ENCODE data around the gene ATP8A2.

DNA sequence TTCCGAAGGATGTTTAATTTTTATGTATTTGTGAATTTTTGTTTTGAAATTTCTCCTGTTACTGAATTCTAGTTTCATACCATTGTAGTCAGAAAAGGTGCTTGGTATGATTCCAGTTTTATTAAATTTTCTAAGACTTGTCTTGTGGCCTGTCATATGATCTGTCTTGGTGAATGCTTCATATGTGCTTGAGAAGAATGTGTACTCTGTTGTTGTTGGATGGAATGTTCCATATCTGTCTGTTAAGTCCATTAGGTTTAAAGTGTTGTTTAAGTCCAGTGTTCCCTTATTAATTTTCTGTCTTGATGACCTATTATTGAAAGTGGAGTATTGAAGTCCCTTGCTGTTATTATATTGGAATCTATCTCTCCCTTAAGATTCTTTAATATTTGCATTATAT is 273.9 kb downstream of the ATP8A2 start:
- TF ChIP-seq, protein P1, sequence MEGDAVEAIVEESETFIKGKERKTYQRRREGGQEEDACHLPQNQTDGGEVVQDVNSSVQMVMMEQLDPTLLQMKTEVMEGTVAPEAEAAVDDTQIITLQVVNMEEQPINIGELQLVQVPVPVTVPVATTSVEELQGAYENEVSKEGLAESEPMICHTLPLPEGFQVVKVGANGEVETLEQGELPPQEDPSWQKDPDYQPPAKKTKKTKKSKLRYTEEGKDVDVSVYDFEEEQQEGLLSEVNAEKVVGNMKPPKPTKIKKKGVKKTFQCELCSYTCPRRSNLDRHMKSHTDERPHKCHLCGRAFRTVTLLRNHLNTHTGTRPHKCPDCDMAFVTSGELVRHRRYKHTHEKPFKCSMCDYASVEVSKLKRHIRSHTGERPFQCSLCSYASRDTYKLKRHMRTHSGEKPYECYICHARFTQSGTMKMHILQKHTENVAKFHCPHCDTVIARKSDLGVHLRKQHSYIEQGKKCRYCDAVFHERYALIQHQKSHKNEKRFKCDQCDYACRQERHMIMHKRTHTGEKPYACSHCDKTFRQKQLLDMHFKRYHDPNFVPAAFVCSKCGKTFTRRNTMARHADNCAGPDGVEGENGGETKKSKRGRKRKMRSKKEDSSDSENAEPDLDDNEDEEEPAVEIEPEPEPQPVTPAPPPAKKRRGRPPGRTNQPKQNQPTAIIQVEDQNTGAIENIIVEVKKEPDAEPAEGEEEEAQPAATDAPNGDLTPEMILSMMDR (IDR thresholded peaks at IDR 0.05; ENCODE audit: low read length): no peak
- TF ChIP-seq EZH2 (optimal IDR thresholded peaks at IDR 0.05; ENCODE audit: low read depth, low read length): no peak
- TF ChIP-seq EZH2phosphoT487 (IDR thresholded peaks at IDR 0.05; ENCODE audit: low read length): no peak

Data from MM.1S (cell line).